DOHH2 (cell line): ENCODE results near the gene F13A1.

Source experiments
- H3F3A ChIP-seq: fragments of 200-600 bp; sonication (generic), shearing (Covaris generic); 2 replicates; pipeline ENCODE4 v1.6.0; 2016; ENCODE audit warnings: antibody characterized with exemption, mild to moderate bottlenecking; ENCODE audit not compliant: control insufficient read depth, insufficient read depth
- H3K27ac ChIP-seq: fragments of 200-600 bp; sonication (generic); 2 replicates; pipeline ENCODE4 v1.5.1; 2014; ENCODE audit warnings: low read depth, mild to moderate bottlenecking, low read length, moderate library complexity
- H3K27me3 ChIP-seq: fragments of 200-600 bp; sonication (generic); 2 replicates; pipeline ENCODE4 v1.6.1; 2014; ENCODE audit warnings: mild to moderate bottlenecking, low read length, mixed read lengths; ENCODE audit not compliant: control insufficient read depth
- H3K36me3 ChIP-seq: fragments of 200-600 bp; sonication (generic); 2 replicates; pipeline ENCODE4 v1.6.1; 2014; ENCODE audit warnings: mild to moderate bottlenecking, low read length, moderate library complexity, mixed read lengths; ENCODE audit not compliant: control insufficient read depth
- H3K4me1 ChIP-seq: fragments of 200-600 bp; sonication (generic); 2 replicates; pipeline ENCODE4 v1.6.1; 2014; ENCODE audit warnings: mild to moderate bottlenecking, low read length, mixed read lengths; ENCODE audit not compliant: control insufficient read depth
- H3K4me2 ChIP-seq: fragments of 200-600 bp; sonication (generic); 2 replicates; pipeline ENCODE4 v1.6.0; 2014; ENCODE audit warnings: mild to moderate bottlenecking, low read length, moderate library complexity
- H3K4me3 ChIP-seq: fragments of 200-600 bp; sonication (generic); 2 replicates; pipeline ENCODE4 v1.5.1; 2014; ENCODE audit warnings: mild to moderate bottlenecking, low read length, mixed read lengths
- H3K79me2 ChIP-seq: fragments of 200-600 bp; sonication (generic); 2 replicates; pipeline ENCODE4 v1.6.1; 2014; ENCODE audit warnings: mild to moderate bottlenecking, low read length, mixed read lengths; ENCODE audit not compliant: control insufficient read depth
- H3K9me2 ChIP-seq: fragments of 200-600 bp; sonication (generic); replicated peaks from 2 replicates; pipeline ENCODE4 v1.6.1; 2014; ENCODE audit warnings: mild to moderate bottlenecking, low read length, mixed read lengths; ENCODE audit not compliant: control insufficient read depth
- H3K9me3 ChIP-seq: fragments of 200-600 bp; sonication (generic); 2 replicates; pipeline ENCODE4 v1.6.1; 2014; ENCODE audit warnings: antibody characterized with exemption, low read length, mixed read lengths; ENCODE audit not compliant: control insufficient read depth, insufficient read depth
- H4K20me1 ChIP-seq: fragments of 200-600 bp; sonication (generic); 2 replicates; pipeline ENCODE4 v1.6.0; 2014; ENCODE audit warnings: low read depth, mild to moderate bottlenecking, antibody characterized with exemption, low read length, moderate library complexity; ENCODE audit not compliant: control insufficient read depth, insufficient read depth
- CTCF ChIP-seq: fragments of 200-600 bp; sonication (generic); IDR thresholded peaks from one replicate; pipeline ENCODE4 v1.5.1; 2014; ENCODE audit warnings: antibody characterized with exemption, mild to moderate bottlenecking, low read depth, low read length; ENCODE audit not compliant: poor library complexity, severe bottlenecking
- EZH2phosphoT487 ChIP-seq: fragments of 200-600 bp; sonication (generic); IDR thresholded peaks from 2 replicates; pipeline ENCODE4 v1.6.1; 2017; ENCODE audit warnings: borderline replicate concordance, mild to moderate bottlenecking, antibody characterized with exemption, low read length, moderate library complexity, mixed read lengths

F13A1 gene

GRCh38 chr6:6293317-6293716 is 27.1 kb downstream of the F13A1 start:
- no peaks in the 10 kb centered on the region for H4K20me1 ChIP-seq
- peaks cover 23% of the 10 kb centered on the region for H3K4me1 ChIP-seq

GRCh38 chr6:6287415-6287814 is 33.0 kb downstream of the F13A1 start:
- no peak overlapping the region for H3K4me3 ChIP-seq
- no peaks in the 10 kb centered on the region for H3K79me2 ChIP-seq
- peaks cover 14% of the 10 kb centered on the region for H3F3A ChIP-seq
- no peaks in the 10 kb centered on the region for H3K27me3 ChIP-seq
- no peaks in the 10 kb centered on the region for H3K9me3 ChIP-seq
- no peaks in the 10 kb centered on the region for H3K36me3 ChIP-seq
- no peaks in the 10 kb centered on the region for H4K20me1 ChIP-seq
- no peak overlapping the region for H3K27ac ChIP-seq
- H3K4me2 ChIP-seq: 0 out of 2 replicates have a peak overlapping the region, but pooled peaks have one; percentile 15
- TF ChIP-seq CTCF (no peak), EZH2phosphoT487 (no peak)
- peaks cover 80% of the 10 kb centered on the region for H3K4me1 ChIP-seq
- H3K9me2 ChIP-seq: no peaks in the 10 kb centered on the region

More at GRCh38 chr6:6293317-6293716, 27.1 kb downstream of the F13A1 start:
- H3K9me2 ChIP-seq: no peaks in the 10 kb centered on the region
- no peak overlapping the region for H3K27ac ChIP-seq
- H3K36me3 ChIP-seq: no peaks in the 10 kb centered on the region
- no peaks in the 10 kb centered on the region for H3K79me2 ChIP-seq
- no peak overlapping the region for H3K4me3 ChIP-seq
- H3K27me3 ChIP-seq: no peaks in the 10 kb centered on the region
- no peaks in the 10 kb centered on the region for H3K9me3 ChIP-seq
- H3F3A ChIP-seq: no peaks in the 10 kb centered on the region; the same call in 1 of the 2 replicates
- no peak overlapping the region for H3K4me2 ChIP-seq
- TF ChIP-seq CTCF (no peak), EZH2phosphoT487 (no peak)

- Histone ChIP-seq H3K27ac (no peak overlapping the region), H3K79me2 (no peaks in the 10 kb centered on the region), H3K4me3 (0 out of 2 replicates have a peak overlapping the region, but pooled peaks have one; percentile 54), H3K4me2 (peak overlapping the region; percentile 72), H3F3A (peaks cover 14% of the 10 kb centered on the region), H3K27me3 (no peaks in the 10 kb centered on the region), H4K20me1 (no peaks in the 10 kb centered on the region), H3K36me3 (no peaks in the 10 kb centered on the region), H3K9me2 (no peaks in the 10 kb centered on the region), H3K4me1 (peaks cover 86% of the 10 kb centered on the region), H3K9me3 (no peaks in the 10 kb centered on the region)
- TF ChIP-seq CTCF: no peak
- no peak for TF ChIP-seq EZH2phosphoT487
Observed at GRCh38 chr6:6285679-6286078, 34.8 kb downstream of the F13A1 start.
